ENCODE results near the gene ICAM4.

Gene ICAM4

DNA sequence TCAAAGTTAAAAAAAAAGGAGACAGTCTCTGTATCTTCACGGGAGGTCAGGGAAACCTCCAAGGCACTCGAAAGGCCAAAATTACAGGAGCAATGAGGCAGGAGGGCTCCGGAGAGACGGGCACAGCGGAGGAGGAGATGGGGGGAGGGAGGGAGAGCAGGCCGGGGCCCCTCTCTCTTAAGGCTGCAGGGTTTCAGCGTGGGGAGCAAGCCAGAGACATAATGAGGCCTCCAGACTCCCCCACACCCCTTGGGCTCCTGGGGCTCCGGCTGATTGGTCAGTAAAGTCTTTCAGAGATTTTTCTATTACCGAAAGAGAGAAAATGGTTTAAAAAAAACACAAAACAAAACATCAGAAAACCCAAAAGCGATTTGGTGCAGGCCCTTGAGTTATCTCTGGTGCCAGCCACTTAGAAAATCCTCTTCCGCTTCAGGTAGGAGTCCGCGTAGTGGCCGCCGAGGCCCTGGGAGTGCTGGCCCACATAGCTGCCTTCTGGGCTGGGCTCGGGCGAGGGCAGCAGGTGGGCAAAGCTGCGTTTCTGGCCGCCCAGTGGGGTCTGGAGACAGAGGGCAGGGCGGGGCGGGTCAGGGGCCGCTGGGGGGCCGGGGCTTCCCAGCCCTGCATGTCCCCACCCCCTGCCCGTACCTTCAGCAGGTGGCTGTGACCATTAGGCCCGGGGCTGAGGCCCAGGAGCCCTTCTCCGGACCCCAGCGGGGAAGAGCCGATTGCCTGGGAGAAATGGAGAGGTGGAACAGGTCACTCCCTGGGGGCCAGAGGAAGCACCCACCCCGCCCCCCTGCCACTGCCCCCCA, 30.5 kb downstream of the ICAM4 start:
- Histone ChIP-seq H3K9me3 (ENCODE audit: insufficient read depth, low read length, severe bottlenecking) (no peaks in the 10 kb centered on the region), H3K27me3 (ENCODE audit: insufficient read depth, low read length, poor library complexity) (no peaks in the 10 kb centered on the region), H4K20me1 (ENCODE audit: insufficient read depth, low read length) (peaks cover 10% of the 10 kb centered on the region), H3K27ac (ENCODE audit: low read length) (no peak overlapping the region), H3K4me3 (ENCODE audit: low read depth in 1 of 2, low read length in 2 of 2) (no peak overlapping the region), H3K36me3 (ENCODE audit: insufficient read depth, low read length) (peaks cover 57% of the 10 kb centered on the region), H3K4me2 (ENCODE audit: insufficient read depth, low read length) (no peak overlapping the region), H3K79me2 (ENCODE audit: insufficient read depth, low read length) (peaks cover 16% of the 10 kb centered on the region), H2AFZ (ENCODE audit: low read depth, low read length) (no peak overlapping the region), H3K9ac (ENCODE audit: low read depth, low read length) (no peak overlapping the region), H3K4me1 (ENCODE audit: insufficient read depth, low read length) (peaks cover 23% of the 10 kb centered on the region)
- DNase-seq (no peak), ATAC-seq (ENCODE audit: insufficient read depth, low read depth) (no peak)
- no peak for TF ChIP-seq EZH2 (IDR thresholded peaks at IDR 0.05; ENCODE audit: borderline replicate concordance, low read depth, low read length, severe bottlenecking)
- TF ChIP-seq, protein P1, sequence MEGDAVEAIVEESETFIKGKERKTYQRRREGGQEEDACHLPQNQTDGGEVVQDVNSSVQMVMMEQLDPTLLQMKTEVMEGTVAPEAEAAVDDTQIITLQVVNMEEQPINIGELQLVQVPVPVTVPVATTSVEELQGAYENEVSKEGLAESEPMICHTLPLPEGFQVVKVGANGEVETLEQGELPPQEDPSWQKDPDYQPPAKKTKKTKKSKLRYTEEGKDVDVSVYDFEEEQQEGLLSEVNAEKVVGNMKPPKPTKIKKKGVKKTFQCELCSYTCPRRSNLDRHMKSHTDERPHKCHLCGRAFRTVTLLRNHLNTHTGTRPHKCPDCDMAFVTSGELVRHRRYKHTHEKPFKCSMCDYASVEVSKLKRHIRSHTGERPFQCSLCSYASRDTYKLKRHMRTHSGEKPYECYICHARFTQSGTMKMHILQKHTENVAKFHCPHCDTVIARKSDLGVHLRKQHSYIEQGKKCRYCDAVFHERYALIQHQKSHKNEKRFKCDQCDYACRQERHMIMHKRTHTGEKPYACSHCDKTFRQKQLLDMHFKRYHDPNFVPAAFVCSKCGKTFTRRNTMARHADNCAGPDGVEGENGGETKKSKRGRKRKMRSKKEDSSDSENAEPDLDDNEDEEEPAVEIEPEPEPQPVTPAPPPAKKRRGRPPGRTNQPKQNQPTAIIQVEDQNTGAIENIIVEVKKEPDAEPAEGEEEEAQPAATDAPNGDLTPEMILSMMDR (IDR thresholded peaks at IDR 0.05; ENCODE audit: borderline replicate concordance, extremely low read depth, low read length, poor library complexity, severe bottlenecking): no peak

DNA sequence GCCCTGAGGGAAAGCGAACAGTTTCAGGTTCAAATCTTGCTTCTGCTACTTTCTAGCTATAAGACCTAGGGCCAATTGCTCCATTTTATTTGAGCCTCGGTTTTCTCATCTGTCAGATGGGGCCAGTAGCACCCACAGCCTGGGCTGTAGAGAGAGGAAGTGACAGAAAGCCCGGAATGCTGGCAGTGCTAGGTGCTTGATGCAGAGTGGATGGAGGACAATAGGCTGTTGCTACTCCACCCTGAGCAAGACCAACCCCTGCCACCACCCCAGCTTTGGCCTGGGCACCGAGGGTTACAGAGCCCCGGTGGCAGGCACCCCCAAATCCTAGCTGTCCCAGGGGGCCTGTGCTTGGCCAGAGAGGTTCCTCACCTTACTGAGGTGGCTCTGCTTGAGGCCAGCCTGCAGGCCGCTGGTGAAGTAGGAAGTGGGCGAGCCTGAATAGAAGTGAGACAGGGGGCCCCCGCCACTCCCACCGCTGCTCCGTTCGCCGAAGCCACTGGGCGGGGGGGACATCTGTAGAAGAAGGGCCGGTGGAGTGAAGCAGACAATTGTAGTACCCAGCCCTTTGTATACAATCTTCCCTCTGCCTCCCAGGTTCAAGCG, 31.2 kb downstream of the ICAM4 start:
- H3K4me1 ChIP-seq (ENCODE audit: insufficient read depth, low read length): peaks cover 23% of the 10 kb centered on the region
- H3K27me3 ChIP-seq (ENCODE audit: insufficient read depth, low read length, poor library complexity): no peaks in the 10 kb centered on the region
- H3K9ac ChIP-seq (ENCODE audit: low read depth, low read length): no peak overlapping the region
- H3K4me3 ChIP-seq (ENCODE audit: low read depth in 1 of 2, low read length in 2 of 2): no peak overlapping the region
- H3K4me2 ChIP-seq (ENCODE audit: insufficient read depth, low read length): no peak overlapping the region
- H3K36me3 ChIP-seq (ENCODE audit: insufficient read depth, low read length): peaks cover 64% of the 10 kb centered on the region
- H3K79me2 ChIP-seq (ENCODE audit: insufficient read depth, low read length): peaks cover 16% of the 10 kb centered on the region
- H3K9me3 ChIP-seq (ENCODE audit: insufficient read depth, low read length, severe bottlenecking): no peaks in the 10 kb centered on the region
- TF ChIP-seq, protein P1 (IDR thresholded peaks at IDR 0.05; ENCODE audit: borderline replicate concordance, extremely low read depth, low read length, poor library complexity, severe bottlenecking): no peak
- no peak for TF ChIP-seq EZH2 (IDR thresholded peaks at IDR 0.05; ENCODE audit: borderline replicate concordance, low read depth, low read length, severe bottlenecking)
- H2AFZ ChIP-seq (ENCODE audit: low read depth, low read length): no peak overlapping the region
- no peak for ATAC-seq (ENCODE audit: insufficient read depth, low read depth)
- DNase-seq: no peak
- H4K20me1 ChIP-seq (ENCODE audit: insufficient read depth, low read length): peaks cover 10% of the 10 kb centered on the region
- H3K27ac ChIP-seq (ENCODE audit: low read length): no peak overlapping the region

DNA sequence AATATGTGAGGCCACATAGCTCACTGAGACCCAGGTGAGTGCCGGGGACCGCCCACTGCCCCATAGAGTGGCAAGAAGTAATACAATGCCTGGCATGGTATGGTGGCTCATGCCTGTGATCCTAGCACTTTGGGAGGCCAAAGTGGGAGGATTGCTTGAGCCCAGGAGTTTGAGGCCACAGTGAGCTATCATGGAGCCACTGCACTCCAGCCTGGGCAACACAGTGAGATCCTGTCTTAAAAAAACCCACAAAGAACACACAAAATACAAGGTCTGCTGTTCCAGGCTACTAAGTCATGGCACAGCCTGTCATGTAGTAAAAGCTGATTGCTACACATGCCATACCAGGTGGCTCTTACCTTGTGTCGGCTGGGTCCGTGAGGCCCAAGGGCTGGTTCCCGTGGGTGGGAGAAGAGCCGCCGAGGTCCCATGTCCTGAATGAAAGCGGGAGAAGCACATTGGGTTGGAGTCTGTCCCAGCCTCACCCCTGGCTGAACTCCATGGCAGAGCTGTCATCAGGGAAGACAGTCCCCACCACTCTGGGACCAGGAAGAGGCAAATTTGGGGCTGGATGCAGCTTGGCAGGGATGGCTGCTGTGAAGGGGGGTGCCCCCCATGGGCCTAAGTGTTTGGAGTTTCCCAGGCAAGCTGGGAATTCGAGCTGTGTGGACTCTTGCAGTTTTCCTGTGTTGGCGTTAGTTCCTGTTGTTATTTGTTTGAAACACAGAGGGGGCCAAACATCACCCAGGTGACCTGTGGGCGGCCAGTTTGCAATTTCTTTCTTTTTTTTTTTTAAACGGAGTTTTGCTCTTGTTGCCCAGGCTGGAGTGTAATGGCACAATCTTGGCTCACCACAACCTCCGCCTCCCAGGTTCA, 32.3 kb downstream of the ICAM4 start:
- no peaks in the 10 kb centered on the region for H3K9me3 ChIP-seq (ENCODE audit: insufficient read depth, low read length, severe bottlenecking)
- no peaks in the 10 kb centered on the region for H3K27me3 ChIP-seq (ENCODE audit: insufficient read depth, low read length, poor library complexity)
- peaks cover 19% of the 10 kb centered on the region for H3K79me2 ChIP-seq (ENCODE audit: insufficient read depth, low read length)
- H3K4me3 ChIP-seq (ENCODE audit: low read depth in 1 of 2, low read length in 2 of 2): no peak overlapping the region
- H3K4me1 ChIP-seq (ENCODE audit: insufficient read depth, low read length): peaks cover 23% of the 10 kb centered on the region
- no peak for DNase-seq
- H3K27ac ChIP-seq (ENCODE audit: low read length): no peak overlapping the region
- H2AFZ ChIP-seq (ENCODE audit: low read depth, low read length): no peak overlapping the region
- ATAC-seq (ENCODE audit: insufficient read depth, low read depth): no peak
- no peak overlapping the region for H3K9ac ChIP-seq (ENCODE audit: low read depth, low read length)
- no peak for TF ChIP-seq EZH2 (IDR thresholded peaks at IDR 0.05; ENCODE audit: borderline replicate concordance, low read depth, low read length, severe bottlenecking)
- TF ChIP-seq, protein P1 (IDR thresholded peaks at IDR 0.05; ENCODE audit: borderline replicate concordance, extremely low read depth, low read length, poor library complexity, severe bottlenecking): no peak
- peaks cover 15% of the 10 kb centered on the region for H4K20me1 ChIP-seq (ENCODE audit: insufficient read depth, low read length)
- peaks cover 75% of the 10 kb centered on the region for H3K36me3 ChIP-seq (ENCODE audit: insufficient read depth, low read length)
- H3K4me2 ChIP-seq (ENCODE audit: insufficient read depth, low read length): no peak overlapping the region

Data from DND-41 (cell line).